Bronchial epithelial cell (primary cell): ENCODE data around the gene AMACR. TPM values are rescaled to one million over a fixed set of nuclear protein-coding genes. Genes with fewer than 3 reads are reported as not detected.

Experiments used
- DNase-seq: peaks from one replicate; pipeline ENCODE4 v3.0.0-alpha.2; 2010; ENCODE audit warnings: low read depth
- FAIRE-seq: peaks from 2 replicates; lab custom pipeline; 2011; peaks lifted over from hg19 to GRCh38; lab: Jason Lieb, UNC
- H3K27me3 ChIP-seq: 2 replicates; pipeline ENCODE4 v1.5.1; 2011; ENCODE audit warnings: low read length; ENCODE audit not compliant: control insufficient read depth, insufficient read depth
- H3K36me3 ChIP-seq: 2 replicates; pipeline ENCODE4 v1.5.1; 2011; ENCODE audit warnings: low read length; ENCODE audit not compliant: control insufficient read depth, insufficient read depth
- H3K4me3 ChIP-seq: 2 replicates; pipeline ENCODE4 v1.5.1; 2011; ENCODE audit warnings: mild to moderate bottlenecking, low read depth, low read length, control low read depth
- CTCF ChIP-seq: IDR thresholded peaks from 2 replicates; pipeline ENCODE4 v1.5.1; 2011; ENCODE audit warnings: mild to moderate bottlenecking, moderate library complexity, low read length, control low read depth, inconsistent platforms; ENCODE audit not compliant: insufficient read depth, severe bottlenecking
- total RNA-seq: library from RNA; depleted of rRNA; stranded (reverse); fragments of >200 nt; gene quantifications from 2 replicates; pipeline ENCODE4 v1.2.1, GENCODE V29; 2014

AMACR gene
- total RNA-seq, 1 donor from 2014 or later: 6.3 TPM

GRCh38 chr5:33939556-33940262, 68.1 kb downstream of the AMACR start:
- TF ChIP-seq CTCF: no peak
- Histone ChIP-seq H3K4me3 (no peak overlapping the region), H3K36me3 (no peaks in the 10 kb centered on the region), H3K27me3 (peaks cover 27% of the 10 kb centered on the region)
- FAIRE-seq (no peak), DNase-seq (peak; percentile 16)

- FAIRE-seq (no peak), DNase-seq (no peak)
- H3K36me3 ChIP-seq: no peaks in the 10 kb centered on the region
- no peak overlapping the region for H3K4me3 ChIP-seq
- no peak for TF ChIP-seq CTCF
- peaks cover 27% of the 10 kb centered on the region for H3K27me3 ChIP-seq
Observed at GRCh38 chr5:33938881-33939280, 69.0 kb downstream of the AMACR start.

- Histone ChIP-seq H3K4me3 (no peak overlapping the region), H3K27me3 (peaks cover 27% of the 10 kb centered on the region), H3K36me3 (no peaks in the 10 kb centered on the region)
- no peak for DNase-seq
- no peak for FAIRE-seq
- no peak for TF ChIP-seq CTCF
Observed at GRCh38 chr5:33938507-33938796, 69.4 kb downstream of the AMACR start.

- DNase-seq: no peak
- peaks cover 27% of the 10 kb centered on the region for H3K27me3 ChIP-seq
- FAIRE-seq: no peak
- TF ChIP-seq CTCF: no peak
- no peak overlapping the region for H3K4me3 ChIP-seq
- H3K36me3 ChIP-seq: no peaks in the 10 kb centered on the region
Observed at GRCh38 chr5:33937707-33938506, 69.9 kb downstream of the AMACR start.

GRCh38 chr5:33937017-33937706, 70.7 kb downstream of the AMACR start:
- no peak for DNase-seq
- H3K4me3 ChIP-seq: no peak overlapping the region
- no peaks in the 10 kb centered on the region for H3K36me3 ChIP-seq
- H3K27me3 ChIP-seq: peaks cover 27% of the 10 kb centered on the region
- FAIRE-seq: peak; percentile 32
- no peak for TF ChIP-seq CTCF
